GM21423 (cell line): ENCODE results near the gene NFAM1.

ENCODE experiments used
- ATAC-seq: cut with Tn5 transposase; IDR thresholded peaks from one replicate; pipeline ENCODE4 v1.9.1; 2021; ENCODE audit warnings: mild to moderate bottlenecking, moderate library complexity; ENCODE audit not compliant: unreplicated experiment

The NFAM1 gene

DNA sequence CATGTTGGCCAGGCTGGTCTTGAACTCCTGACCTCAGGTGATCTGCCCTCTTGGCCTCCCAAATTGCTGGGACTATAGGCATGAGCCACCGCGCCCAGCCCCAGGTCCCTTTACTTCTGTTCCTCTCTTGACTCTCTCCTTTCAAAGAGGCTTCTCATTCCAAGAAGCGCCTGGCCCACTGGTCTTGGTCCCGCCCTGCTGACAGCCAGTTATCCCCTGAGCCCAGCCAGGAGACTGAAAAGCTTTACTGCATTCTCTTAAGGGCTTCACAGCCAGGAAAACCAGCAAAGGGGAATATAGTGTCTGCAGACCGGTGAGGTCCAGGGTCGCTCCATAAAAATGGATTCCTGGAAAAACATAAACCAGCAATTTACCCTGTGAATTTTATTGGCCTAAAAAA lies 68.3 kb downstream of the NFAM1 start:
- no peak for ATAC-seq

DNA sequence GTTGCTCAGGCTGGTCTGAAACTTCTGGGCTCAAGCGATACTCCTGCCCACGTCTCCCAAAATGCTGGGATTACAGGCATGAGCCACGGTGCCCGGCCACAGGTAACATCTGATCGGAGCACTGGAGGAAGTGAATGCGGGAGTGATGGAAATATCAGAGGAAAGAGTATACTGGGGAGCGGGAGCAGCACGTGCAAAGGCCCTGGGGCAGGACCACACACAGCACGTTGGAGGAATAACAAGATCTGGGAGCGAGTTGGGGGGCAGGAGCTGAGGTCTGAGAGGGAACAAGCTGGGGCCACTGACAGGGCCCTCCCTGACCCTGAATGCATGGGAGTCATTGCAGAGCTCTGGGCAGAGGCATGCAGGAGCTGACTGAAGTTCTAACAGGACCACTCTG lies 70.7 kb downstream of the NFAM1 start:
- ATAC-seq, result no peak

DNA sequence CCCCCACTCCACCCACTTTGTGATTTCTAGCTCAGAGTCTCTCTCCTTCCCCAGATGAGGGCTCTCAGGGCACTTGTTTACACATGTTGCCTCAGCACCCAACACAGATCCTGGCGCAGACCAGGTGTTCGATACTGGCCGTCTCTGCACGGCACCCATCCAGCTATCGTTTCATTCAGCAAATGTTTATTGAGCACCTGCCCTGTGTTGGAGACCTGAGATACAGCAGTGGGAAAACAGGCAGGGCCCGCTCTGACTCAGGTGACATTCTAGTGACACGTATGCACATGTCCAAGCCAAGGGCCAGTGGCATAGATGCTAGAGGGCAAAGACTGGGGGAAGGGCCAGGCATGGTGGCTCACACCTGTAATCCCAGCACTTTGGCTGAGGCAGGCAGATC lies 71.9 kb downstream of the NFAM1 start:
- ATAC-seq, result no peak

DNA sequence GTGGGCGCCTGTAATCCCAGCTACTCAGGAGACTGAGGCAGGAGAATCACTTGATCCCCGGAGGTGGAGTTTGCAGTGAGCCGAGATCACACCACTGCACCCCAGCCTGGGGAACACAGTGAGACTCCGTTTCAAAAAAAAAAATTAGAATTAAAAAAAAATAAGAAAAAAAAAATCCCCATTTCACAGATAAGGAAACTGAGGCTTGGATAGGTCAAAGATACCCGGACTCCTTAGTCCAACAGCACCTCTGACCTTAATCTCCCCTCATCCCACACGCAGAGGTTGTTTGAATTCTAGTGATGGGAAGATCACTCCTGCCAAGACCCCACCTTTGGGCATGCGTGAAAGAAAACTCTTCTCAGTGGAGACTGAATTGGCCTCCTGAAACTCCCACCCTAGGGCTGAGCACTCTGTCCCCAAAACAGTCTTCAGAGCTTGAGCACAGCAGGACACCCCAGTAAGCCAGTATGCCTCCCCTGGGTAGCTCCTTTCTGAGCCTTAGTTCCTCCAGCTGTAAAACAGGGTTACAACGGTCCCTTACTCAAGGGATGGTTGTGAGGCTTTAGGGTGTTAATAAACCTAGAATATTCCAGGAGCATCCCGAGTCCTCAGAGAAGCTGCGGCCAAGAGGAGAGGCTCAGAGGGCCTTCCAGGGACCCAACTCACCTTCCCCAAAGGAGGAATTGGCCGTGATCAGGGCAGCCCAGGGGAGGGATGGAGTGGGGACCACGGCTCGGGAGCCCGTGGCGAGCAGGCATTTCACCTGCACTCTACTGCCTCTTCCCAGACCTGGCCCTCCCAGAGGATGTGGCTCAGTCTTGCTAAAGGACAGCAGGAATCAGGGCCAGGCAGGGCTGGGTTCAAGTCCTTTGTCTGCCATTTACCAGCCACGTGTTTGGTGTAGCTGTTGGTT lies 73.3 kb downstream of the NFAM1 start:
- no peak for ATAC-seq

DNA sequence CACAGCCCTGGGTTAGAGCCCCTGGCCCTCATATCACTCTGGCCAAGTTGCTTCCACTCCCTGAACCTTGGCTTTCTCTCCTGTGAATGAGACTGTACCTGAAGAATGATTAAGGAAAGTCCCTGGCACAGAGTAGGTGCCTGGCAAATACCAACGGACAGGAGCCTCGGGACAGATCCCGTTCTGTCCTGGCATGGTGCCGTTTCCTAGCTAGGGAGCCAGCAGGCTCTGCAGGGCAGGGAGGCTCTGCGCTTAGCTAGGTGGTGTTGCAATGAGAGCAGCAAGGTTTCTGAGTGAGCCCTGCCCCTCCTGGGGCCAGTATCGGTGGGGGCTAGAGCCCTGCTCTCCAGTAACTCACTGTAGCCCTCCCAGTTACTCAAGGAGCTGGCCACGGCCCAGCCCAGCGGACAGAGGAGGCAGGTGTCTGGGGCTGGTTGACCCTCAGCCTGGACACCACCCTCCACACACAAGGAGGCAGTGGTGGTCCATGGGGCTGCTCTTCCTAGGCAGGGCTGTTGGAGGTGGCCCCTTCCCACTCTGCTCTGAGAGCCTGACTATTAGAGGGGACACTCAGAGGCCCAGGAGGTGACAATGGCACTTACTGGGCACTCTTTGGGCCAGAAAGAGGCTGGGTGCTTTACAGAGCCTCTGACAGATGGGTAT lies 74.4 kb downstream of the NFAM1 start:
- no peak for ATAC-seq

DNA sequence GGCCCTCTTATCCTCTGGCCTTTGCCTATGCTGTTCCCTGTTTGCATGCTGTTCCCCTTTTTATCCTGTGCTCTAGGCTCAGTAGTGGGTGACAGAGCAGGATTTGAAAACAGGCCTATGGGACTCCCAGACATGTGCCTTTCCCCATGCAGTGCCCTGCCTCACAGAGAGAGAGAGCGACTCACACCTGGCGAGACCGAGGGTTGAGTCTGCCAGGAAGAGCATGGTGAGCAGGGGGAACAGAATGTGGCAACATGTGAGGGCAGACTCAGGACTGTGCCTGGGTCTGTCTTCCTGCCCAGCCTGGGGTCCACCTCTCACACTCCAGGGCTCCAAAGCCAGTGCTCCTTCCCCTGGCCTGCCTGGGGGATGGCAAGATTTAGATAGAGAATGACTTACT lies 75.0 kb downstream of the NFAM1 start:
- ATAC-seq, result no peak

DNA sequence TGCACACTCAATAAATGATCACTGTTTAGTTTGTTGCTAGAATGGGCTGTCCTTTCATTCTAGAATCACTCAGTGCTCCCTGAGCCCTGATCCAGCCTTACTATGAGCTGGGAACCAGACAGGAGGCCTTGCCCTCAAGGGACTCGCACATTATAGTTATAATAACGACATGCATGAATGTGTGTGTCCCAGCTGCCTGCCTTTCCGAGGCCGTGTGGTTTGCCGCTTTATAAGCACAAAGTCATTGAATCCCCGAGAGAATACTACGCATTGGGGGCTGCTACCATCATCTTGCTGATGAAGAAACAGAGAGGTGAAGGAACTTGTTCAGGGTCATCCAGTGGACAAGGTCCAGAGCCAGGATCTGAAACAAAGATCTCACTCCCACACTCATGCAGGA lies 75.7 kb downstream of the NFAM1 start:
- no peak for ATAC-seq

DNA sequence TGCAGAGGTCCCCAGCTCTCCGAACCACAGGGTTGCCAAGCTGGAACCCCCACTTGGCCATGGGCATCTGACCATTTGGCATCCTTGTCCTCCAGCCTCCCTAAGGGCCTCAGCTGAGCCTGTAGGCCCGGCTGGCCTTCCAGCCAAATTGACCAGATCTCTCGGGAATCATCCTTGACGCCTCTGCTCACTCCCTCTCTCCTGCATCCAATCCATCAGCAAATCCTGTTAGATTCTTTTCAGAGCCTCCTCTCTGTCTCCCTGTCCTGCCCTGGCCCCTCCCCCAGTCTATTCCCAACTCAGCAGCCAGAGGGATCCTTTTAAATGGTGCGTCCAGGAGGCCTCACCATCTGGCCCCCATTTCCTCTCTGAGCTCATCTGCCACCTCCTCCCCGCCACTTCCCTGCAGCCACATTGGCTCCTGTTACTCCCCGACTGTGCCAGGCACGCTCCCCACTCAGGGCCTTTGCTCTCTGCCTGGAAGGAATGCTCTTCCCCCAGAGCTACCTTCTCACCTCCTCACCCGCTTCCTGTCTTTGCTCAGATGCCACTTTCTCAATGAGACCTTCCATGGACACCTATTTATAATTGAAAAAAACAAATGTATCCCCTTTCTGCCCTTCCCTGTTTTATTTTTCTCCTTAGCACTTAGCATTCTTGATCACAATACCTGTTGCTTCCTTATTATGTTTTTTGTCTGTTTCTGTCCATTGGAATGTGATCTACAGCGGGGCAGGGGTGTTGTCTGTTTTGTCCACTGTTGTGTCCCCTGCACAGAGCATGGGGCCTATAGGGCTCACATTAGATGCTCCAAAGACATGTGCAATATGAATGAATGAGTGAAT lies 78.1 kb downstream of the NFAM1 start:
- no peak for ATAC-seq

DNA sequence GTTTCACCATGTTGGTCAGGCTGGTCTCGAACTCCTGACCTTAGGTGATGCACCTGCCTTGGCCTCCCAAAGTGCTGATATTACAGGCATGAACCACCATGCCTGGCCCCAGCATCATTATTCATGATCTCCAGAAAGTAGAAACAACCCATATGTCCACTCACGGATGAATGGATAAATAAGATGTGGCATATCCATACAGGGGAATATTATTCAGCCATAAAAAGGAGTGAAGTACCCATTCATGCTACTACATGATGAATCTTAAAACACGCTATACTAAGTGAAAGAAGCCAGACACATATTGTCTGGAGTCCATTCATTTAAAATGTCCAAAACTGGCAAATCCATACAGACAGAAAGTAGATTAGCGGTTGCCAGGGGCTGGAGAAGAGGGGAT lies 81.8 kb downstream of the NFAM1 start:
- no peak for ATAC-seq

DNA sequence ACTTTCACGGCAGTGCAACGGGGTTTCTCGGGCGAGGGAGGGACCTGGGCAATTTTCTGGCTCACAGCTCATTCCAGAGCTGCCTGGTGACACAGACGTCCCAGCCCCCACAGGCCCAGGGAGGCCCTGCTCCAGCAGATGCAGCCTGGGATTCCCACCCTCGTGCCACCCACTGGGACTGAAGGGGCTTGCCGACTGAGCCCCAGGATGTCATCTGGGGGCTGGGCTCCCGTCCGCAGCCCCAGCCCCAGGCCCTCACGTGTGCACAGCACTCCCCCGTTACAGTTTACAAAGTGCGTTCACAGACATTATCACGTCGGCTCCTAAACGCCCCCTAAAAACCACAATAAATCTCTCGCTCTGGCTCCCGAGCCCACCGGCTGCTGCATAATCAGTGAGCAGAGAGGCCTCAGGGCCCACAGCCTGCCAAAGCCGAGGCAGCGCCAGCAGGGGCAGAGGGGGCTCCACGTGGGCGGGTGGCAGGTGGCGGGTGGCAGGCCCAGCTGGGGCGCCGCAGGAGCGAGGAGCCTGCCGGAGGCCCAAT lies 84.8 kb downstream of the NFAM1 start:
- ATAC-seq, result no peak

DNA sequence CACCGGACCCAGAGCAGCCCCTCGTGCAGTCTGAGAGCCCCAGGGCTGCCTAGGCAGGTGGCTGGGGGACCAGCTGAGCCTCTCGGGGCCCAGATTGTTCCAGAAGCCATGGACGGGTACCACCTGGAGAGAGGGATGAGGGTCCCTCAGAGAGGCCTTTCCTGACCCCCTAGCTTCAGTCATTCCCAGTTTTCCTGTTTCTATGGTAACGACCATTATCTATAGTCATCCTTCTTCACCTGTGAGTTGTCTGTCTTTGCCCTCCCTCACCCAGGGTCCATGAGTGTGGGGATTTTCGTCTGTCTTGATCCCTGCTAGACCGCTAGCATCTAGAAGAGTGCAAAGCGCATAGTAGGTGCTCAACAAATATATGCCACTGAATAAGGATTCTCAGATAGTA lies 85.5 kb downstream of the NFAM1 start:
- ATAC-seq, result no peak

DNA sequence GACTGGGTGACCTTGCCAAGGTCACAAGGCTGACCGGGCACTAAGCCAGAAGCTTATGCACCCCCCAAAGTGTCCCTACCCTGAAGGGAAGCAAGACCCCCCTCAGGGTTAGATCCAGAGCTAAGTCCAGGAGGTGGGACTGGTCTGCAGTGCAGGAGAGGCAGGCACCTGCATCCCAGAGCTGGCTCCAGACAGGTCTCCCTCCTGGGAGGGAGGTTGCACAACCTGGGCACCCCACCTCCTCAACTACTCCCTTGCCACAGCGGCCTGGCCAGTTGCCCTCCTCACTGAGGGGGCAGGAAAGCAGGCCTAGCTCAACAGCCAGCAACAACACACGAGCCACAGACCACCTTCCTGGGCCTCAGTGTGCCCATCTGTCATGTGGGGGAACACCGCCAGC lies 86.7 kb downstream of the NFAM1 start:
- no peak for ATAC-seq

DNA sequence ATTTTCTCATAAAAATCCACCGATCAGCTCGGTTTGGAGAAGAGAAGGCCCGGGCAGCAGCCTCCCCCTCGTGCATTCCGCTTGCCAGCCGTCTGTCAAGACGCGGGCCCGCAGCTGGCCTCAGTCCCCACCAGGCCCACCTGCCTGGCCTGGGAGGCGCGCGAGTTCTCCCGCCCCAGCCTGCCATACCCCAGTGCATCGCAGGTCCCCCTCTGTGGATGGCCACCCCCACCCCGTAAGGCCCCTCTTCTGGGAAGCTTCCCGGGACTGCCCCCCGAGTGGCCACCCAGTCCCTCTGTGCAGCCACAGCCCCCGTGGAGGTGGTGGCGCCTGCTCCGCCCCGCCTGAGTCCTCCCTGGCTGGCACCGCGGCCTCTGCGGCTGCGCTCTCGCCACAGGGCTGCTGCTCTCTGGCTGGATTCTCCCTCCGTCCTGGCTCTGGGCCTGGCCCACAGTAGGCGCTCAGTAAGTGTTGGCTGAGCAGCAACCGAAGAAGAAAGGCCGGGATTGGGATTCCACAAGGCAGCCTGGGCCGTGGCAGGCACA lies 87.8 kb downstream of the NFAM1 start:
- ATAC-seq, result no peak

DNA sequence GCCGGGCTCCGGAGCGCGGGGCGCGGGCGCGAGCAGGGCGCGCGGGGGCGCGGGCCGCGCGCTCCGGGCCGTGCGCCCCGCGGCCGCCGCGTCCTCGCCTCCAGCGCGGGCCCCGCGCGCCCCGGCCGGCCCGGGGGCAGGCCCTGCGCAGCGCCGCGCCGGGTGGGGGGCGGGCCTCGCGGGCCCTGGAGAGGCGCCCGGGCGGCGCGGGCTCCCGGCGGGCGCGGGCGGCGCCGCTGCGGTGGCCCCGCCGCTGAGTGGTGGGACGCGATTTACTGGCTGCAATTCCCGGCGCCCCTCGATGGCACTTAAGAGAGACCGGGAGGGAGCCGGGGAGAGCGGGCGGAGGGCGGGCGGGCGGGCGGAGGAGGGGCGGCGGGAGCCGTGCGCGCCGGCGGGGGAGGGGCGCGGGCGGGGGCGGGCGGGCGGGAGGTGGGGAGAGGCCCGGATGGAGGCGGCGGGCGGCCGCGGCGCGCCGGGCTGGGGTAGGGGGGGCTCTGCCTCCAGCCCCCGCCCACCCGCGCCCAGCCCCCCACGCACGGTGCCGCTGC lies 88.6 kb downstream of the NFAM1 start:
- no peak for ATAC-seq

DNA sequence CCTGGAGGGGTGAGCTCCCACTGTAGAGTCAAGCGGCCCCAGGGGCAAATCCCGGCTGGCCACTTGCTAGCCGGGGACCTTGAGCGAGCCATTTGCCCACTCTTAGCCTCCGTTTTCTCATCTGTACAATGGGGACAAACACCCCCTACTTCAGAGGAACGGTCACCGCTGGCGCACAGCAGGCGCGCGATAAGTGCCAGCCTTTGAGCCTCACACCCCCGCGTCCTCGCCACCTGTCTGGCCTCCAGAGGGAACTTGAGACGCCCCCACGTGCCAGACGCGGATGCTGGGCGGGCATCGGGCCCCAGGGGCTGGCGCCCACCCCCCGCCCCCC lies 89.1 kb downstream of the NFAM1 start:
- no peak for ATAC-seq

DNA sequence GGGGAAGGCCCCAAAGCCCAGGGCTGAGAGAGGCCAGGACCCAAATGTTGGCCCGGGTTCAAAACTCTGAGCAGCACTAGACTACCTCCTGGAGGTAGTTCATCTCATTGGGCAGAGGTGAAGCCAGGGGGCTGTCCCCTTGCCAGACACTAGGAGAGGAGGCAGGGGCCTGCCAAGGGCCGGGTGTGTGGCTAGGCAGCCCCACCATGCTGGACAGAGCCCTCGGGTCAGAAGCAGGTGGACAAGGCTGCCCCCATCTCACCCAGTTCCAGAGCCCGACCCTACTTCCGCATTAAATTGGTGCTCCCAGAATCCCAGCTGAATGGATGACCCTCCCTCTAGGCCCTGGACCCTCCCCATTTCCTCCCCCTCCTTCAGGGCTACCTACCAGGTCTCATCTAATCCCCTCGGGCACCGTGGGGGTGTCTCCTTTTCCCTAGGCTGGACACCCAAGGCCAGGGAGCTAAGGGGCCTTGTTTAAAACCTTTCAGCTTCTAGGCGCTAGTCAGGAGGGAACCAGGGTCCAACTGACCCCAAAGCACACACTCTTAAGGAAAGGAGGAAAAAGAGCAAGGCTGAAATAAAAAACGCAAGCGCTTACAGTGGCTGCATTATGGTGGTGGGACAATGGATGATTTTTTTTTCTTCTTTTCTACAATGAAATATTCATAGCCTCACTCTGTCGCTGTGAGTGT lies 89.6 kb downstream of the NFAM1 start:
- no peak for ATAC-seq

DNA sequence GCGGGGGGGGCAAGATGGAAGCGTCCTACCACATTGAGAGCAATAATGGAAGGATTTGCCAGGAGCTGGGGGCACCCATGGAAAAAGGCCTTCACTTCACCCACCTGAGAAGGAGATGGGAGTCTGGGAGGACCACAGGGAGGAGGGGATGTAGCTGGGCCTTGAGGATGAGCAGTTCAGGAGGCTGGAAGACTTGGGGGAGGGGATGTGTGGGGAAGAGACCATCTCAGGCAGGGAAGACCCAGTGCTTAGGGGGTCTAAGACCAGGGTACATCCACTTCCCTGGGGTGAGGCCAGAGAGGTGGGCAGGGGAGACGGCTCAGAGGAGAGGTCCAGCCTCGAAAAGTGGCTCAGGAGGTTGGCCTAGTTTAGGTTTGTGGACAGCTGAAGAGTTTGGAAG lies 90.4 kb downstream of the NFAM1 start:
- ATAC-seq, result no peak

DNA sequence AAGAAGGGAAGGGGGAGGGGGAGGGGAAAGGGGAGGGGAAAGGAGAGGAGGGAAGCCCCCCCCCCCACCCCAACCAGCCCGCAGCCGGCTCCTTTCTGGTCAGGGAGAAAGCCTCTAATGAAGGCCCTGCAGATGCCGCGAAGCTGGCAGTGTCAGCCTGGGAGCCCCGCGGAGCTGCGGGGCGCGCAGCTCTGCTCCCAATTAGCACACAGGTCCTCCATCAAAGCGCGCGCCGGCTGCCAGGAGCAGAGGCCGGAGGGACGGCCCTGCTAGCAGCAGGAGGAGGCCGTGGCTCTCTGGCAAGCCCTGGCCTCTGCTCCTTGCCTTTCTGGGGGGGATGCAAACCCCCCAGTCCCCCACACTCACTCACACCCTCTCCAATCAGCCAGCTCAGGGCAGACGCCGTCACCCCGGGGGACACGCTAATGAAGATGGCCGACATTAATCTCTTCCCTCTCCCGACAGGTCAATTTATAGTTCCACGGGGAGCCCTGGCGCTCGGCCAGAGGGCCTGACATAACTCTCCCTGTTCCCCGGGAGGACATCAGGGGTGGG lies 91.3 kb downstream of the NFAM1 start:
- no peak for ATAC-seq

DNA sequence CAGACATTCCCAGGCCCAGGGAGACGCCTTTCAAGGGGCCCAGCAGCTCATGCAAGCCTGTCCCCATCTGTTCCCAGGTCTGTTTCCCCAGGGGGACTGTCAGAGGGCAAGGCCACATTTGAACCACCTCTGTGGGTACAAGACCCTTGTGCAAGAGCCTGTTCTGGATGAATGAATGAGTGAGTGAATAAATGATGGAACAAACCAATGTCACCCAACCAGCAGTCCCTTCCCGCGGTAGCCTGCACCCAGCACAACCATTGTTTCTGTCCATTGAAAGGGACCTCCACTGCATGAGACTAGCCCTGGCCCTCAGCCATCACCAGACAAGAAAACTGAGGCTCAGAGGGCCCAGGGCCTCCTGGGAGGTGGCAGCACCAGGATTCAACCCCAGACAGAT lies 92.1 kb downstream of the NFAM1 start:
- ATAC-seq, result no peak

DNA sequence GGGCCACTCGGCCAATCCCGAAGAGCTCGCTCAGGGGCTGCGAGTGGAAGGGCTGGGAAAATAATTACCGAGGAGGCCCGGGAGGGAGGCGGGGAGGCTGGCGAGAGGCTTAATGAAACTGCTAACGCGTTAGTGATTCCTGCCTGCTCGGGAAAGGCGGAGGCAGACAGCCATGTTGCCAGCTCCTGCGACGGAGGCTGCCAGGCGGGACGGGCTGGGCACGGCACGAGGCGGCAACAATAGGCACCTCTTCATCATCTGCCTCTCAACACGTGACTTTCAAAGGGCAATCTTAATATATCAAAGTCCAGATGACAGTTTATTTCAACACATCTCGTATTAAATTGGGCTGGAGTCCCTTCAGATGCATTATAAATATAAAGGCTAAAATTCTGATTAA lies 93.7 kb downstream of the NFAM1 start:
- ATAC-seq, result no peak
